Testis (tissue), 3 donors: ENCODE results near the gene CAMK2D. TPM values are rescaled to one million over a fixed set of nuclear protein-coding genes. Genes with fewer than 3 reads are reported as not detected.

Source experiments
- DNase-seq: peaks from one replicate; pipeline ENCODE4 v3.0.0-alpha.2; 2019
- H3K27ac ChIP-seq, 2 donors: fragments of 200-600 bp; sonication (generic); one replicate each; pipeline ENCODE4 v1.5.1; 2019
- H3K27me3 ChIP-seq: fragments of 200-600 bp; sonication (generic); one replicate; pipeline ENCODE4 v1.5.1; 2019
- H3K36me3 ChIP-seq: fragments of 200-600 bp; sonication (generic); one replicate; pipeline ENCODE4 v1.5.1; 2017; ENCODE audit warnings: low read depth; ENCODE audit errors: missing control alignments
- H3K4me1 ChIP-seq: fragments of 200-600 bp; sonication (generic); one replicate; pipeline ENCODE4 v1.5.1; 2019
- H3K4me3 ChIP-seq, 2 donors: fragments of 200-600 bp; sonication (generic); one replicate each; pipeline ENCODE4 v1.5.1; 2017 to 2019
- H3K9me3 ChIP-seq: fragments of 200-600 bp; sonication (generic); one replicate; pipeline ENCODE4 v1.5.1; 2017
- POLR2A ChIP-seq: fragments of 450-650 bp; IDR thresholded peaks from one replicate; pipeline ENCODE4 v1.6.1; 2017; ENCODE audit warnings: antibody characterized with exemption, mild to moderate bottlenecking, moderate library complexity
- WGBS, 2 donors: methylation state at CpG; one replicate each; pipeline ENCODE4 v1.1.5; 2018; 5-methylcytosine and 5-hydroxymethylcytosine counted together
- intact Hi-C: fragments of 100-400 bp; cut with DNase I; formaldehyde crosslinking; loops from one replicate; pipeline ENCODE4 v1.15.1; 2023; ENCODE audit warnings: low total_unique reads
- polyA plus RNA-seq: library from polyadenylated mRNA; stranded (reverse); fragments of 350-450 nt; fragmentation: Illumina TruSeq; extraction: RNeasy Lipid Tissue Mini Kit (QIAGEN cat#74804); gene quantifications from one replicate; pipeline ENCODE4 v1.2.3, GENCODE V29; 2014; ENCODE audit warnings: low read depth, low replicate concordance; ENCODE audit not compliant: insufficient read depth
- total RNA-seq, 2 donors: library from RNA; depleted of rRNA; stranded (reverse); fragments of >200 nt; gene quantifications; one replicate each; pipeline ENCODE4 v1.2.3, GENCODE V29; 2016
- TF ChIP-seq, protein P1 (sequence below), 3 experiments: fragments of 450-650 bp in 2 of 3; fragments of 200-600 bp in 1 of 3; sonication (generic) in 1 of 3; IDR thresholded peaks; one replicate each; pipeline ENCODE4 v1.5.1; 2016 to 2019; ENCODE audit warnings: antibody characterized with exemption in 3 of 3, mild to moderate bottlenecking in 2 of 3, moderate library complexity in 1 of 3

CAMK2D gene
- total and polyA plus RNA-seq, 3 donors from 2014 or later: 31.2 to 88.1 (median 72.4) TPM

DNA sequence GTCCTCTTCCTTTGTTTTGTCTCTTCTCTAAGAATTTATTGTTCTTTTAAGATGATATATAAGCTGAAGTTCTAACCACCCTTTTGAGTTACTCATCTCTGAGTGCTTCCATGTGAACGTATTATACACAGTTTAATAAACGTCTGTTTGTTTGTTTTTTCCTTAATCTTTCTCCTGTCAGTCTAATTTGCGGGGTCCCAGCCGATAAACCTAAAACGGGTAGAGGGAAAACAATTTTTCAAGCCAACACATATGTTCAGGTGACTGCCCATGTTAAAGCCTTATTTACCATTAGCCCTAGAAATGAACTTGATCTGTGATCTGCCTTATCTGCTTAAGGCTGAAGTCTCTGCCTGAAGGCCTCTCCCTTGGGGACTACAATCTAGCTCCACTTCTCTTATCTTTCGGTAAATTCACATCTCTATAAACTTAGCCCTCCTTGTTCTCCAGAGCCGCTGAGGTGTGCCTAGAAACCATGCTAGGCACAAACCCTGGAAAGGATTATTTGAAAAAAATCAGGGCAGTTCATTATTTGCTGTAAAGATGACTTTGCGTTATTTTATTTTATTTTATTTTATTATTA is 158.8 kb downstream of the CAMK2D start:
- 75 to 80% methylated on average over 8 of the region's 8 CpGs for WGBS, 2 donors
- Histone ChIP-seq H3K4me3 (no peak overlapping the region), H3K4me1 (no peaks in the 10 kb centered on the region), H3K27ac (no peak overlapping the region), H3K27me3 (no peaks in the 10 kb centered on the region), H3K36me3 (no peaks in the 10 kb centered on the region), H3K9me3 (no peaks in the 10 kb centered on the region)
- intact Hi-C loops: no loop called here
- DNase-seq: no peak
- TF ChIP-seq POLR2A: no peak
- TF ChIP-seq, protein P1, sequence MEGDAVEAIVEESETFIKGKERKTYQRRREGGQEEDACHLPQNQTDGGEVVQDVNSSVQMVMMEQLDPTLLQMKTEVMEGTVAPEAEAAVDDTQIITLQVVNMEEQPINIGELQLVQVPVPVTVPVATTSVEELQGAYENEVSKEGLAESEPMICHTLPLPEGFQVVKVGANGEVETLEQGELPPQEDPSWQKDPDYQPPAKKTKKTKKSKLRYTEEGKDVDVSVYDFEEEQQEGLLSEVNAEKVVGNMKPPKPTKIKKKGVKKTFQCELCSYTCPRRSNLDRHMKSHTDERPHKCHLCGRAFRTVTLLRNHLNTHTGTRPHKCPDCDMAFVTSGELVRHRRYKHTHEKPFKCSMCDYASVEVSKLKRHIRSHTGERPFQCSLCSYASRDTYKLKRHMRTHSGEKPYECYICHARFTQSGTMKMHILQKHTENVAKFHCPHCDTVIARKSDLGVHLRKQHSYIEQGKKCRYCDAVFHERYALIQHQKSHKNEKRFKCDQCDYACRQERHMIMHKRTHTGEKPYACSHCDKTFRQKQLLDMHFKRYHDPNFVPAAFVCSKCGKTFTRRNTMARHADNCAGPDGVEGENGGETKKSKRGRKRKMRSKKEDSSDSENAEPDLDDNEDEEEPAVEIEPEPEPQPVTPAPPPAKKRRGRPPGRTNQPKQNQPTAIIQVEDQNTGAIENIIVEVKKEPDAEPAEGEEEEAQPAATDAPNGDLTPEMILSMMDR (IDR thresholded peaks at IDR 0.05): no peak

DNA sequence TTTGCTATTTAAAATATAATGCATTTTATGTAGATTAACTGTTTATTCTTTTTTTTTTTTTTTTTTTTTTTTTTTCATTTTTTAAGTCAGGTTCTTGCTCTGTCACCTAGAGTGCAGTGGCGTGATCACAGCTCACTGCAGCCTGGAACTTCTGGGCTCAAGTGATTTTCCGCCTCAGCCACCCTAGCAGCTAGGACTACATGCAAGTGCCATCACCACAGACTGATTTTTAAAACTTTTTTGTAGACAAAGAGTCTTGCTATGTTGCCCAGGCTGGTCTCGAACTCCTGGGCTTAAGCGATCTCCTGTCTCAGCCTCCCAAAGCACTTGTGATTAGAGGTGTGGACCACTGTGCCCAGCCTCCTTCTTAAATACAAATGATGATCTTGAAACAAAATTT is 159.9 kb downstream of the CAMK2D start:
- H3K27ac ChIP-seq: no peak overlapping the region
- no peaks in the 10 kb centered on the region for H3K4me1 ChIP-seq
- 95 to 97% methylated on average over 4 of the region's 4 CpGs for WGBS, 2 donors
- TF ChIP-seq POLR2A: no peak
- TF ChIP-seq, protein P1 (IDR thresholded peaks at IDR 0.05): no peak
- H3K36me3 ChIP-seq: no peaks in the 10 kb centered on the region
- H3K4me3 ChIP-seq: no peak overlapping the region
- no peaks in the 10 kb centered on the region for H3K9me3 ChIP-seq
- intact Hi-C loops: no loop called here
- no peak for DNase-seq
- H3K27me3 ChIP-seq: no peaks in the 10 kb centered on the region

DNA sequence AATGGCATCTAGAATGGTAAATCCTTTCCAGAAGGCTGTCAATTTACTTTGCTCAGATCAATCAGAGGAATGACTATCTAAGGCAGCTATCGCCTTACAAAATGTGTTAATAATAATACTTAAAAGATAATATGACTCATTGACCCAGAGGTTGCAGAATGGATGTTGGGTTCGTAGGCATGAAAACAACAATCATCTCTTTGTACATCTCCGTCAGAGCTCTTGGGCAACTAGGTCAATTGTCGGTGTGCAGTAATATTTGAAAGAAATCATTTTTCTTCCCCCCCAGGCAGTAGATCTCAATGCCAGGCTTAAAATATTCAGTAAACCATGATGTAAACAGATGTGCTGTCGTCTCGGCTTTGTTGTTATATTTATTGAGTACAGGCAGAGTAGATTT is 165.1 kb downstream of the CAMK2D start:
- Histone ChIP-seq H3K27ac (no peak overlapping the region), H3K9me3 (no peaks in the 10 kb centered on the region), H3K36me3 (no peaks in the 10 kb centered on the region), H3K4me3 (no peak overlapping the region), H3K27me3 (no peaks in the 10 kb centered on the region), H3K4me1 (no peaks in the 10 kb centered on the region)
- intact Hi-C loops: no loop called here
- TF ChIP-seq, protein P1 (IDR thresholded peaks at IDR 0.05): no peak
- TF ChIP-seq POLR2A: no peak
- no peak for DNase-seq
- WGBS, 2 donors: 92 to 95% methylated on average over 6 of the region's 6 CpGs

DNA sequence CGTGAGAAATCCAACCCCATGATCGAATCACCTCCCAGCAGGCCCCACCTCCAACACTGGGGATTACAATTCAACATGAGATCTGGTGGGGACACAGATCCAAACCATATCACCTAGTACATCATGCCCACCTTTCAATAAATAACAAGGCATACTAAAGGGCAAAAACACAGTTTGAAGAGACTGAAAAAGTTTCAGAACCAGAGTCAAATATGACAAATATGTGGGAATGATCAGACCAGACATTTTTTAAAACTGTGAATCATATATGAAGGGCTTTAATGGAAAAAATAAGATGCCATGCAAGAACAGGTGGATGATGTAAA is 167.3 kb downstream of the CAMK2D start:
- DNase-seq: no peak
- Histone ChIP-seq H3K4me3 (no peak overlapping the region), H3K27ac (no peak overlapping the region), H3K36me3 (no peaks in the 10 kb centered on the region), H3K4me1 (no peaks in the 10 kb centered on the region), H3K9me3 (no peaks in the 10 kb centered on the region), H3K27me3 (no peaks in the 10 kb centered on the region)
- TF ChIP-seq, protein P1 (IDR thresholded peaks at IDR 0.05): no peak
- no peak for TF ChIP-seq POLR2A
- intact Hi-C loops: no loop called here
- WGBS, 2 donors: 83 to 89% methylated on average over 2 of the region's 2 CpGs

DNA sequence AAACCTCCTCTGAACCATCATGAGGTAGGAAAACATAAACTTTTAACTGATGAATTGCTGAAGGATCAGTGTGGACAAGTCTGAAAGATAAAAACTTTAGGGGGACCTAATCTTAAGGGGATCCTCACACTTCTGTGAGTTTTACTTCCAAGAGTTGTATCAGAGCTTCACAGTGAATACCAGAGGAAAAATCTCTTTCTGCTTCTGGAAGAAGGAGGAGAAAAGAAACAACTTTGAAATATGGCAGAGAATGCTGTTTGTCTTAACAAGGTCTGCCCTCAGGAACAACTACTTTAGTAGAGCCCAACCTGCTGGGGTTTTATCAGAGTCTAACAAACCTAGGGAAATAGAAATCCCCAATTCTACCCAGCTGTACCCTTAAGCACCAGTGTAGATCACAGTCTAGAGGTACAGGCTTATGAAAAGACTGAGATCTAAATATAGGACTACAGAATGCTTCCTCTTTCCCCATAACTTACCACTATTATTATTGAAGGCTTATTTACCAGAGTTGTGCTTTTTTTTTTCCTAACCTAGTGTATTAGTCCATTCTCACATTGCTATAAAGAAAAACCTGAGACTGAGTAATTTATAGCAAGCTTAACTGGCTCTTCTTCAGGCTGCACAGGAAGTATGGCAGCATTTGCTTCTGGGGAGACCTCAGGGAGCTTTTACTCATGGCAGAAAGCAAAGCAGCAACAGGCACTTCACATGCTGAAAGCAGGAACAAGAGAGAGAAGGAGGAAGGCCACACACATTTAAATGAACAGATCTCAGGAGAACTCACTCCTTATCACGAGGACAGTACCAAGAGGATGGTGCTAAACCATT is 167.9 kb downstream of the CAMK2D start:
- intact Hi-C loops: no loop called here
- H3K36me3 ChIP-seq: no peaks in the 10 kb centered on the region
- no peak for DNase-seq
- no peaks in the 10 kb centered on the region for H3K4me1 ChIP-seq
- no peaks in the 10 kb centered on the region for H3K9me3 ChIP-seq
- H3K4me3 ChIP-seq: no peak overlapping the region
- TF ChIP-seq, protein P1 (IDR thresholded peaks at IDR 0.05): no peak
- no peak for TF ChIP-seq POLR2A
- H3K27ac ChIP-seq: no peak overlapping the region
- no peaks in the 10 kb centered on the region for H3K27me3 ChIP-seq
- WGBS, 2 donors: 86 to 97% methylated on average over 1 of the region's 1 CpG
